Osteocyte (in vitro differentiated cells): ENCODE data around the gene HOGA1. TPM values are rescaled to one million over a fixed set of nuclear protein-coding genes. Genes with fewer than 3 reads are reported as not detected.
"Not testable (repeated sequence)": the region's sequence is repeated elsewhere in the genome, so short reads cannot be mapped to it uniquely, and the experiment has no call there.

Experiments used
- DNase-seq: peaks from one replicate; pipeline ENCODE4 v3.0.0; 2021; ENCODE audit warnings: mixed read lengths; ENCODE audit not compliant: unreplicated experiment; ENCODE audit errors: extremely low spot score
- H3K27ac Mint-ChIP-seq: one replicate; pipeline ENCODE4 v1.8.0; 2021; ENCODE audit warnings: mild to moderate bottlenecking, mixed read lengths; ENCODE audit not compliant: unreplicated experiment
- H3K27me3 Mint-ChIP-seq: one replicate; pipeline ENCODE4 v1.8.0; 2021; ENCODE audit warnings: mixed read lengths; ENCODE audit not compliant: unreplicated experiment
- H3K36me3 Mint-ChIP-seq: one replicate; pipeline ENCODE4 v1.8.0; 2021; ENCODE audit warnings: mixed read lengths; ENCODE audit not compliant: unreplicated experiment
- H3K4me1 Mint-ChIP-seq: one replicate; pipeline ENCODE4 v1.8.0; 2021; ENCODE audit warnings: mixed read lengths; ENCODE audit not compliant: unreplicated experiment
- H3K4me3 Mint-ChIP-seq: one replicate; pipeline ENCODE4 v1.8.0; 2021; ENCODE audit warnings: mild to moderate bottlenecking, moderate library complexity, mixed read lengths; ENCODE audit not compliant: unreplicated experiment
- H3K9me3 Mint-ChIP-seq: one replicate; pipeline ENCODE4 v1.8.0; 2021; ENCODE audit warnings: mixed read lengths; ENCODE audit not compliant: unreplicated experiment
- total RNA-seq: library from RNA; stranded (reverse); gene quantifications from 2 replicates; pipeline ENCODE4 v1.2.1, GENCODE V29; 2021
- TF ChIP-seq, protein P1 (sequence below): fragments of 200-600 bp; sonication (generic); IDR thresholded peaks from 2 replicates; pipeline ENCODE4 v1.5.0; 2021; ENCODE audit warnings: antibody characterized with exemption, mild to moderate bottlenecking, moderate library complexity

The HOGA1 gene
- total RNA-seq, 1 donor from 2014 or later, result not detected

DNA sequence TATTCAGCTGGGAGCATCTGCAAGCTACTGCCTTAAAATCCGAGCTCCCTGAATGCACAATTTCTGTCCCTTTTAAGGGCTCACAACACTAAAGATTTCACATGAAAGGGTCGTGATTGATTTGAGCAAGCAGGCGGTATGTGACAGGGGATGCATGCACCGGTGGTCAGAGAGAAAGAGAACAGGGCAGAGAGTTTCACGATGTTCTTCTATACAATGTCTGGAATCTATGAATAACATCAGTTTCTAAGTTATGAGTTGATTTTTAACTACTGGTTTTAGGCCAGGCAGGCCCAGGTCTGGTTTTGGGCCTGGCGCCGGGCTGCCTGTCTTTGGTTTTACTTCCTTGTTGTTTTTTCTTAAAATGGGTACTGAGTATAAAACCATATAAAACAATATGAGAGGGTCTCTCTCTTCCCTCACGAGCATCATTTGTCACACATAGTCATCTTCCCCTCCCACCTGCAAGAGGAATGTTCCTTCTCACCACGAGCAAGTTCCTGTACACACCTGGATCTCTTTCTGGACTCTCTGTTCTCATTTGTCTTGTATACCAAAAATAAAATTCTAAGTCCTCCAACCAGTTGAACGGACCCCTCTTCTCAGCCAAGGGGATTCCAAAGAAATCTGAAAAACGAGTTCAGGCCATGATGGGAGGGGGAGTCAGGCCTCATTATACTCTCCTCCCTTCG lies 22.7 kb upstream of the HOGA1 start:
- not testable (repeated sequence) for H3K9me3 Mint-ChIP-seq, DNase-seq, H3K27me3 Mint-ChIP-seq, H3K4me1 Mint-ChIP-seq, H3K36me3 Mint-ChIP-seq, H3K4me3 Mint-ChIP-seq
- H3K27ac Mint-ChIP-seq, result peak overlapping the region; percentile 53

DNA sequence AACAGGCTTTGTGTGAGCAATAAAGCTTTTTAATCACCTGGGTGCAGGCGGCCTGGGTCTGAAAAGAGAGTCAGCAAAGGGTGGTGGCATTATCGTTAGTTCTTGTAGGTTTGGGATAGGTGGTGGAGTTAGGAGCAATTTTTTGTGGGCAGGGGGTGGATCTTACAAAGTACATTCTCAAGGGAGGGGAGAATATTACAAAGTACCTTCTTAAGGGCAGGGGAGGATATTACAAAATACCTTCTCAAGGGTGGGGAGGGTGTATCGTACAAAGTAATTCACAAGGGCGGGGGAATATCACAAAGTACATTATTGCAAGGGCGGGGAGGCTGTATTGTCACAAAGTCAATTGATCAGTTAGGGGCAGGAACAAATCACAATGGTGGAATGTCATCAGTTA lies 21.9 kb upstream of the HOGA1 start:
- H3K4me1 Mint-ChIP-seq, H3K27me3 Mint-ChIP-seq, H3K36me3 Mint-ChIP-seq, DNase-seq, H3K4me3 Mint-ChIP-seq, H3K27ac Mint-ChIP-seq, H3K9me3 Mint-ChIP-seq: not testable (repeated sequence)

DNA sequence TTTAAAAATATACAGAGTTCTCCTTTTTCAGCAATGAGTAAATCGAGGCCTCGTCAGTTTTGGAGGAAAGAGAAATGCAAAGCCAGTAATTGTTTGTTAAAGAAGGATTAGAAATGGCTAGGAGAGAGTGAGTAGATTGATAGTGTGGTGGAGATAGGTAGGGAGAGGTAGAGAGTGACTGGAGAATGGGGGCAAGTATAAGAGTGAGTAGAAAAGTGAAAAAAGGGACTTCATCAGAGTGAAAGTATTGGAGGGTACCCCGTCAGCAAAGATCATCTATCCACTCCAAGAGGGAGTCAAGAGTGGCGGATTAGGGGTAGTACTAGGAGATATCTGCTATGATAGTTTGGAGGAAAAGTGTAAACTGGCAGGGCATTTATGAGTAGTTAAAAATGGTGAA lies 20.9 kb upstream of the HOGA1 start:
- TF ChIP-seq, protein P1, sequence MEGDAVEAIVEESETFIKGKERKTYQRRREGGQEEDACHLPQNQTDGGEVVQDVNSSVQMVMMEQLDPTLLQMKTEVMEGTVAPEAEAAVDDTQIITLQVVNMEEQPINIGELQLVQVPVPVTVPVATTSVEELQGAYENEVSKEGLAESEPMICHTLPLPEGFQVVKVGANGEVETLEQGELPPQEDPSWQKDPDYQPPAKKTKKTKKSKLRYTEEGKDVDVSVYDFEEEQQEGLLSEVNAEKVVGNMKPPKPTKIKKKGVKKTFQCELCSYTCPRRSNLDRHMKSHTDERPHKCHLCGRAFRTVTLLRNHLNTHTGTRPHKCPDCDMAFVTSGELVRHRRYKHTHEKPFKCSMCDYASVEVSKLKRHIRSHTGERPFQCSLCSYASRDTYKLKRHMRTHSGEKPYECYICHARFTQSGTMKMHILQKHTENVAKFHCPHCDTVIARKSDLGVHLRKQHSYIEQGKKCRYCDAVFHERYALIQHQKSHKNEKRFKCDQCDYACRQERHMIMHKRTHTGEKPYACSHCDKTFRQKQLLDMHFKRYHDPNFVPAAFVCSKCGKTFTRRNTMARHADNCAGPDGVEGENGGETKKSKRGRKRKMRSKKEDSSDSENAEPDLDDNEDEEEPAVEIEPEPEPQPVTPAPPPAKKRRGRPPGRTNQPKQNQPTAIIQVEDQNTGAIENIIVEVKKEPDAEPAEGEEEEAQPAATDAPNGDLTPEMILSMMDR, result no peak
- H3K27ac Mint-ChIP-seq, result no peak overlapping the region
- no peaks in the 10 kb centered on the region for H3K36me3 Mint-ChIP-seq
- H3K27me3 Mint-ChIP-seq, result no peaks in the 10 kb centered on the region
- DNase-seq, result no peak
- peaks cover 8% of the 10 kb centered on the region for H3K4me1 Mint-ChIP-seq
- H3K9me3 Mint-ChIP-seq, result no peaks in the 10 kb centered on the region
- no peak overlapping the region for H3K4me3 Mint-ChIP-seq

DNA sequence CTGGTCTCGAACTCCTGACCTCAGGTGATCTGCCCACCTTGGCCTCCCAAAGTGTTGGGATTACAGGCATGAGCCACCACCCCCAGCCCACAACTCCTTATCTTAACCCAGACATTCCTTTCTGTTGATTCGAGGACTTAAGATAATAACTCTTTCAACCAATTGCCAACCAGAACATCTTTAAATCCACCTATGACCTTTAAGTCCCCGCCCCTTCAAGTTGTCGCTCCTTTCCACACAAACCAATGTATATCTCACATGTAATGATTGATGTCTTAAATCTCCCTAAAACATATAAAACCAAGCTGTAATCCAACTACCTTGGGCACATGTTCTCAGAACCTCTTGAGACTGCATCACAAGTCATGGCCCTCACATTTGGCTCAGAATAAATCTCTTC lies 19.4 kb upstream of the HOGA1 start:
- TF ChIP-seq, protein P1, result no peak
- Mint-ChIP-seq H3K9me3 (no peaks in the 10 kb centered on the region), H3K36me3 (peaks cover 4% of the 10 kb centered on the region), H3K27ac (no peak overlapping the region), H3K4me1 (peaks cover 8% of the 10 kb centered on the region), H3K4me3 (no peak overlapping the region), H3K27me3 (no peaks in the 10 kb centered on the region)
- no peak for DNase-seq

DNA sequence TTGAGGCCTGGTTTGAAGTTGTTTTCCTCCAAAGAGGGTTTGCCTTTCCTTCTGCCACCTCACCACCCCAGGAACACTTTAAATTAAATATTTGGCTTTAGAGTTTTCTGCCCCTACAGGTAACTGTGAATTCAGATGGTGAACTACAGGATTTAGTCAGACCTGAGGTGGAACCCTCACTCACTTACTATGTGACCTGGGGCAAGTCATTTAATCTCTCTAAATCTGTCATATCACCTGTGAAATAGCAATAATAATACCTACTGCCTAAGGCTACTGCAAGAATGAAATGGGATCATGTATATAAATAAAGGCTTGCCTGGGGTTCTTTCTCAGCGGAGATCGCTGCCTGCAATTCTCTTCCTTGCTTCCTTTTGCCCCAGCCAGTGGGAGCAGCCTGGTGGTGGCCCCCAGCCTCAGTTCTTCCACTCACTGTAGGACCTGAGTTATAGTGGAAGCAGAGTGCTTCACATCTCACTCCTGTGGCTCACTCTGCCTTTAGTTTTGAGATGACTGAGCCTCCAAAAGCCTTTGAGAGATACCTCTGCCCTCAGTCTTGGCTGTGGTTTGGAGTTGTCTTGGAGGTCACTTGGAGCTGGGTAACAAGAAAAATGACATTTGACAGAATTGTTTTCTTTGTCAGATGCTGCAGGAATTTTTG lies 17.7 kb upstream of the HOGA1 start:
- H3K9me3 Mint-ChIP-seq, result no peaks in the 10 kb centered on the region

DNA sequence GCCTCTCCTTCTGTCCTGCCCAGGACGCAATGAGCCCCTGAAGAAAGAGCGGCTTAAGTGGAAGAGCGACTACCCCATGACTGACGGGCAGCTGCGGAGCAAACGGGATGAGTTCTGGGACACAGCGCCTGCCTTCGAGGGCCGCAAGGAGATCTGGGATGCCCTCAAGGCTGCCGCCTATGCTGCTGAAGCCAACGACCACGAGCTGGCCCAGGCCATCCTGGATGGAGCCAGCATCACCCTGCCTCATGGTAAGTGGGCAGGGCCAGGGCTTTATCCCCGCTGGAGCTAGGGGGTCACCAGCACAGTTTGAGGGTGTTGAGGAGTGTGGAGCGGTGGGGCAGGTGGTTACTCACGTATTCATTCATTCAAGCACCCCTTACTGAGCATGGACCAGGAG lies 16.3 kb upstream of the HOGA1 start:
- TF ChIP-seq, protein P1, result no peak
- H3K36me3 Mint-ChIP-seq, result peaks cover 4% of the 10 kb centered on the region
- H3K4me1 Mint-ChIP-seq, result peaks cover 27% of the 10 kb centered on the region
- H3K4me3 Mint-ChIP-seq, result no peak overlapping the region
- no peak for DNase-seq
- H3K27ac Mint-ChIP-seq, result no peak overlapping the region
- H3K27me3 Mint-ChIP-seq, result no peaks in the 10 kb centered on the region
- H3K9me3 Mint-ChIP-seq, result no peaks in the 10 kb centered on the region

More for the DNA sequence above, 17.7 kb upstream of the HOGA1 start:
- Mint-ChIP-seq H3K4me3 (no peak overlapping the region), H3K27me3 (no peaks in the 10 kb centered on the region), H3K36me3 (peaks cover 4% of the 10 kb centered on the region), H3K27ac (no peak overlapping the region), H3K4me1 (peaks cover 16% of the 10 kb centered on the region)
- no peak for DNase-seq
- TF ChIP-seq, protein P1, result no peak
